Caco-2 (cell line): ENCODE data around the gene OSM. TPM values are rescaled to one million over a fixed set of nuclear protein-coding genes. Genes with fewer than 3 reads are reported as not detected.

ENCODE experiments used
- BruUV-seq: library from RNA; stranded (reverse); fragments of 400-500 nt; replicated peaks from 2 replicates; lab custom pipeline; 2021; lab: Mats Ljungman, UMichigan
- CTCF ChIA-PET: fragments of 300-600 bp; sonication (Branson Sonifier 250); formaldehyde crosslinking; loops from one replicate; lab custom pipeline; 2022; ENCODE audit warnings: antibody characterized with exemption; lab: Charles Lee
- POLR2A ChIA-PET: fragments of 300-600 bp; sonication (Branson Sonifier 250); formaldehyde crosslinking; loops from one replicate; lab custom pipeline; 2022; ENCODE audit warnings: antibody characterized with exemption; lab: Charles Lee
- DNase-seq, 2 experiments: peaks; one replicate each; pipeline versions ENCODE4 v3.0.0 to v3.0.0-alpha.2; 2020 to 2022
- H3K27me3 ChIP-seq: replicated peaks from 2 replicates; pipeline ENCODE4 v1.6.0; 2011; ENCODE audit warnings: low read length; ENCODE audit not compliant: control insufficient read depth, insufficient read depth
- H3K36me3 ChIP-seq: 2 replicates; pipeline ENCODE4 v1.5.1; 2011; ENCODE audit warnings: low read length; ENCODE audit not compliant: control insufficient read depth, insufficient read depth
- H3K4me1 ChIP-seq: fragments of 250-450 bp; sonication (Bioruptor Pico); 2 replicates; pipeline ENCODE4 v1.5.1; 2020; ENCODE audit warnings: mild to moderate bottlenecking
- H3K4me3 ChIP-seq: 2 replicates; pipeline ENCODE4 v1.5.1; 2011; ENCODE audit warnings: low read depth, mild to moderate bottlenecking, control low read depth, low read length
- H3K9me3 ChIP-seq: fragments of 250-450 bp; sonication (Bioruptor Pico); 2 replicates; pipeline ENCODE4 v1.5.1; 2020; ENCODE audit warnings: mild to moderate bottlenecking, moderate library complexity
- H3K27ac Mint-ChIP-seq: one replicate; pipeline ENCODE4 v1.8.0; 2022; ENCODE audit warnings: mixed read lengths; ENCODE audit not compliant: unreplicated experiment
- H3K27me3 Mint-ChIP-seq: one replicate; pipeline ENCODE4 v1.8.0; 2022; ENCODE audit warnings: mixed read lengths; ENCODE audit not compliant: insufficient read depth, unreplicated experiment
- H3K36me3 Mint-ChIP-seq: one replicate; pipeline ENCODE4 v1.8.0; 2022; ENCODE audit warnings: mild to moderate bottlenecking, mixed read lengths; ENCODE audit not compliant: insufficient read depth, unreplicated experiment
- H3K4me1 Mint-ChIP-seq: one replicate; pipeline ENCODE4 v1.8.0; 2022; ENCODE audit warnings: low read depth, mixed read lengths; ENCODE audit not compliant: unreplicated experiment
- H3K4me3 Mint-ChIP-seq: one replicate; pipeline ENCODE4 v1.8.0; 2022; ENCODE audit warnings: mild to moderate bottlenecking, moderate library complexity, mixed read lengths; ENCODE audit not compliant: unreplicated experiment
- H3K9me3 Mint-ChIP-seq: one replicate; pipeline ENCODE4 v1.8.0; 2022; ENCODE audit warnings: mixed read lengths; ENCODE audit not compliant: unreplicated experiment
- intact Hi-C: fragments of 100-400 bp; cut with micrococcal nuclease; formaldehyde crosslinking; loops from one replicate; pipeline ENCODE4 v1.10.0; 2022; ENCODE audit not compliant: unreplicated experiment
- total RNA-seq: library from RNA; stranded (reverse); gene quantifications from 2 replicates; pipeline ENCODE4 v1.2.3, GENCODE V29; 2022
- TF ChIP-seq, protein P1 (sequence below), 2 experiments: fragments of 200-600 bp in 1 of 2; IDR thresholded peaks; 1 replicate in 1 of 2; 2 replicates in 1 of 2; pipeline versions ENCODE4 v1.5.1 to v1.8.0; 2011 to 2022; ENCODE audit warnings: antibody characterized with exemption in 1 of 2, control low read depth in 1 of 2, inconsistent platforms in 1 of 2, low read depth in 1 of 2, low read length in 1 of 2, mild to moderate bottlenecking in 1 of 2, moderate library complexity in 1 of 2; ENCODE audit not compliant: insufficient read depth in 1 of 2, severe bottlenecking in 1 of 2, unreplicated experiment in 1 of 2

OSM gene
- total RNA-seq, 1 experiment from 2014 or later: not detected

GRCh38 chr22:30279046-30279788 lies 12.6 kb upstream of the OSM start:
- BruUV-seq: no TSS peak
- H3K4me1 ChIP-seq: peaks cover 19% of the 10 kb centered on the region
- DNase-seq: no peak
- TF ChIP-seq, protein P1, sequence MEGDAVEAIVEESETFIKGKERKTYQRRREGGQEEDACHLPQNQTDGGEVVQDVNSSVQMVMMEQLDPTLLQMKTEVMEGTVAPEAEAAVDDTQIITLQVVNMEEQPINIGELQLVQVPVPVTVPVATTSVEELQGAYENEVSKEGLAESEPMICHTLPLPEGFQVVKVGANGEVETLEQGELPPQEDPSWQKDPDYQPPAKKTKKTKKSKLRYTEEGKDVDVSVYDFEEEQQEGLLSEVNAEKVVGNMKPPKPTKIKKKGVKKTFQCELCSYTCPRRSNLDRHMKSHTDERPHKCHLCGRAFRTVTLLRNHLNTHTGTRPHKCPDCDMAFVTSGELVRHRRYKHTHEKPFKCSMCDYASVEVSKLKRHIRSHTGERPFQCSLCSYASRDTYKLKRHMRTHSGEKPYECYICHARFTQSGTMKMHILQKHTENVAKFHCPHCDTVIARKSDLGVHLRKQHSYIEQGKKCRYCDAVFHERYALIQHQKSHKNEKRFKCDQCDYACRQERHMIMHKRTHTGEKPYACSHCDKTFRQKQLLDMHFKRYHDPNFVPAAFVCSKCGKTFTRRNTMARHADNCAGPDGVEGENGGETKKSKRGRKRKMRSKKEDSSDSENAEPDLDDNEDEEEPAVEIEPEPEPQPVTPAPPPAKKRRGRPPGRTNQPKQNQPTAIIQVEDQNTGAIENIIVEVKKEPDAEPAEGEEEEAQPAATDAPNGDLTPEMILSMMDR (IDR thresholded peaks at IDR 0.05; ENCODE audit: insufficient read depth in 1 of 2, low read depth in 1 of 2, low read length in 1 of 2, severe bottlenecking in 1 of 2, unreplicated experiment in 1 of 2): no peak
- Mint-ChIP-seq H3K36me3 (no peaks in the 10 kb centered on the region), H3K27ac (no peak overlapping the region), H3K9me3 (no peaks in the 10 kb centered on the region), H3K4me1 (peaks cover 11% of the 10 kb centered on the region), H3K4me3 (no peak overlapping the region), H3K27me3 (no peaks in the 10 kb centered on the region)
- H3K4me3 ChIP-seq: no peak overlapping the region
- no peaks in the 10 kb centered on the region for H3K27me3 ChIP-seq
- intact Hi-C loops: no loop called here
- H3K36me3 ChIP-seq: no peaks in the 10 kb centered on the region; the same call in 1 of the 2 replicates
- no peaks in the 10 kb centered on the region for H3K9me3 ChIP-seq
- ChIA-PET POLR2A (no interaction called here), CTCF (interaction anchor here (1.5 kb wide), 1 partner anchor 18 kb away, joined by 4 read pairs; no protein-coding TSS in a partner anchor)

DNA sequence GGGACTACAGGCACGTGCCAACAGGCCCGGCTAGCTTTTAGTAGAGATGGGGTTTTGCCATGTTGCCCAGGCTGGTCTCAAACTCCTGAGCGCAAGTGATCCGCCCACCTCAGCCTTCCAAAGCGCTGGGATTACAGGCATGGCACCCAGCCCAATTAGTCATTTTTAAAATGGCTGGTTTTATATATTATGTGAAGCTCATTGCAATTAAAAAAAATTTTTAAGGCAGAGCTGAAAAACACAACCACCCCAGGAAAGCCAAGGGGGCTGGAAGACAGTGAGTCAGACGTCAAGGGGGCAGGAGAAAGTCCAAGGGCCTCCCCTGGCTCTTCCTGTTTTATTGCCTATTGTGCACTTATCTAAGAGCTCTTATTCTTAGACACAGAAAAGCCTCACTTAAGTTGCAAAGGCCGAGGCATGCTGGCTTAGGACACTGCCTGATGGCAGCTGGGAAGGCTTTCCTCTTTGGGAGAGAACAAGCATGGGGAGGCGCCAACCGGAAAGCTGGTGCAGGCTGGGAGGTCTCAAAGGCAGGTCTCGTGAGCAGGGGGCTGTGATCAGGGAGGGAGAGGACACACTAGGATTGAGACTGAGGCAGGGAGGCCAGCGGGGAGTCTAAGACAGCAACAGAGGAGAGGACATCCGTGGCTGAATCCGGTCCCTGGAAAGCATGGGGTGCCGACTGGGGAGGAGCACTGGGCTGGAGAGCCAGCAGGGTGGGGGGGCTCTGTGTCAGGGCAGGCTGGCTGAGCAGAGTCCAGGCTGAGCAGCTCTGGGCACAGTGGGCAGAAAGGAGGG lies 11.1 kb upstream of the OSM start:
- Histone ChIP-seq H3K4me1 (peaks cover 19% of the 10 kb centered on the region), H3K27me3 (no peaks in the 10 kb centered on the region), H3K4me3 (no peak overlapping the region), H3K9me3 (no peaks in the 10 kb centered on the region), H3K36me3 (no peaks in the 10 kb centered on the region)
- BruUV-seq: no TSS peak
- peaks cover 11% of the 10 kb centered on the region for H3K4me1 Mint-ChIP-seq
- ChIA-PET POLR2A (interaction anchor here (0.6 to 0.7 kb wide), 2 partner anchors 120 to 936 kb away, joined by 4 to 8 read pairs; no protein-coding TSS in a partner anchor), CTCF (interaction anchor here (0.9 to 1.5 kb wide), 3 partner anchors 10 to 50 kb away, joined by 3 to 12 read pairs (median 6); partner anchors contain the start of gene TBC1D10A)
- DNase-seq: peak in 1 of 2 experiments; percentile 55
- H3K27ac Mint-ChIP-seq: peak overlapping the region; percentile 81
- H3K9me3 Mint-ChIP-seq: no peaks in the 10 kb centered on the region
- no peaks in the 10 kb centered on the region for H3K27me3 Mint-ChIP-seq
- intact Hi-C loops: no loop called here
- TF ChIP-seq, protein P1 (IDR thresholded peaks at IDR 0.05; ENCODE audit: insufficient read depth in 1 of 2, low read depth in 1 of 2, low read length in 1 of 2, severe bottlenecking in 1 of 2, unreplicated experiment in 1 of 2): no peak
- H3K4me3 Mint-ChIP-seq: no peak overlapping the region
- H3K36me3 Mint-ChIP-seq: no peaks in the 10 kb centered on the region

GRCh38 chr22:30276039-30276438 lies 9.4 kb upstream of the OSM start:
- CTCF ChIA-PET: no interaction called here
- H3K4me1 Mint-ChIP-seq: peaks cover 11% of the 10 kb centered on the region
- peaks cover 19% of the 10 kb centered on the region for H3K4me1 ChIP-seq

More at GRCh38 chr22:30276039-30276438, 9.4 kb upstream of the OSM start:
- Histone ChIP-seq H3K36me3 (no peaks in the 10 kb centered on the region), H3K4me3 (no peak overlapping the region), H3K9me3 (no peaks in the 10 kb centered on the region), H3K27me3 (no peaks in the 10 kb centered on the region)
- Mint-ChIP-seq H3K9me3 (no peaks in the 10 kb centered on the region), H3K4me3 (no peak overlapping the region), H3K36me3 (no peaks in the 10 kb centered on the region), H3K27me3 (no peaks in the 10 kb centered on the region), H3K27ac (peak overlapping the region; percentile 68)
- DNase-seq: no peak
- intact Hi-C loops: no loop called here
- no TSS peak for BruUV-seq
- POLR2A ChIA-PET: no interaction called here
- TF ChIP-seq, protein P1 (IDR thresholded peaks at IDR 0.05; ENCODE audit: insufficient read depth in 1 of 2, low read depth in 1 of 2, low read length in 1 of 2, severe bottlenecking in 1 of 2, unreplicated experiment in 1 of 2): no peak
